HG02798 (cell line): ENCODE measurements around the gene TACR2.
A peak's percentile ranks its signal among the peaks of the same experiment; 100 is the strongest.

Experiments used
- ATAC-seq: cut with Tn5 transposase; IDR thresholded peaks from one replicate; pipeline ENCODE4 v1.9.1; 2021; ENCODE audit warnings: mild to moderate bottlenecking; ENCODE audit not compliant: unreplicated experiment, poor library complexity

Gene TACR2

GRCh38 chr10:69405221-69405620, 11.5 kb downstream of the TACR2 start:
- no peak for ATAC-seq

- ATAC-seq, result no peak
These were observed 11.9 kb downstream of the TACR2 start for GRCh38 chr10:69404786-69405185.

- no peak for ATAC-seq
These were observed 13.2 kb downstream of the TACR2 start for GRCh38 chr10:69403519-69403918.

- ATAC-seq, result no peak
These were observed 13.7 kb downstream of the TACR2 start for GRCh38 chr10:69403066-69403465.

- no peak for ATAC-seq
These were observed 14.3 kb downstream of the TACR2 start for GRCh38 chr10:69402386-69402785.

GRCh38 chr10:69401416-69401815, 15.3 kb downstream of the TACR2 start:
- no peak for ATAC-seq

- ATAC-seq, result no peak
These were observed 15.8 kb downstream of the TACR2 start for GRCh38 chr10:69400936-69401335.

GRCh38 chr10:69398466-69398865, 18.3 kb downstream of the TACR2 start:
- no peak for ATAC-seq

- ATAC-seq, result no peak
These were observed 18.7 kb downstream of the TACR2 start for GRCh38 chr10:69397972-69398371.

GRCh38 chr10:69394020-69394419, 22.7 kb downstream of the TACR2 start:
- no peak for ATAC-seq

GRCh38 chr10:69392481-69393000, 24.2 kb downstream of the TACR2 start:
- ATAC-seq, result peak; percentile 89

- ATAC-seq, result no peak
These were observed 25.6 kb downstream of the TACR2 start for GRCh38 chr10:69391158-69391557.

- ATAC-seq, result no peak
These were observed 26.8 kb downstream of the TACR2 start for GRCh38 chr10:69389827-69390490.

- no peak for ATAC-seq
These were observed 28.2 kb downstream of the TACR2 start for GRCh38 chr10:69388488-69388887.

- ATAC-seq, result no peak
These were observed 29.2 kb downstream of the TACR2 start for GRCh38 chr10:69387500-69387899.

- ATAC-seq, result no peak
These were observed 31.0 kb downstream of the TACR2 start for GRCh38 chr10:69385454-69386350.

GRCh38 chr10:69384320-69384719, 32.4 kb downstream of the TACR2 start:
- no peak for ATAC-seq

- no peak for ATAC-seq
These were observed 33.2 kb downstream of the TACR2 start for GRCh38 chr10:69383558-69383957.

- ATAC-seq, result no peak
These were observed 34.2 kb downstream of the TACR2 start for GRCh38 chr10:69382382-69383117.

- no peak for ATAC-seq
These were observed 36.9 kb downstream of the TACR2 start for GRCh38 chr10:69379800-69380199.

- ATAC-seq, result no peak
These were observed 38.8 kb downstream of the TACR2 start for GRCh38 chr10:69377933-69378332.
